GM23338 (cell line): ENCODE measurements around the gene TSHZ2. TPM values are rescaled to one million over a fixed set of nuclear protein-coding genes. Genes with fewer than 3 reads are reported as not detected.

Experiments
- ATAC-seq: fragments of 200-7000 bp; cut with Tn5 transposase; 3 replicates; pipeline ENCODE4 v1.9.1; 2020
- DNase-seq: peaks from one replicate; pipeline ENCODE4 v3.0.0-alpha.2; 2015; ENCODE audit warnings: low spot score
- H2AFZ ChIP-seq: fragments of 200-600 bp; sonication (generic); 2 replicates; pipeline ENCODE4 v1.8.0; 2016; ENCODE audit warnings: antibody characterized with exemption, mild to moderate bottlenecking, moderate library complexity
- H3F3A ChIP-seq: fragments of 200-600 bp; sonication (generic); replicated peaks from 2 replicates; pipeline ENCODE4 v1.8.0; 2017; ENCODE audit warnings: antibody characterized with exemption, mixed run types, low read depth
- H3K27ac ChIP-seq: fragments of 200-600 bp; sonication (generic); 2 replicates; pipeline ENCODE4 v1.6.1; 2016; ENCODE audit warnings: low read depth
- H3K27me3 ChIP-seq: fragments of 200-600 bp; sonication (generic); 2 replicates; pipeline ENCODE4 v1.8.0; 2016; ENCODE audit warnings: mild to moderate bottlenecking, mixed run types, moderate library complexity; ENCODE audit not compliant: insufficient read depth
- H3K36me3 ChIP-seq: fragments of 200-600 bp; sonication (generic); 2 replicates; pipeline ENCODE4 v1.8.0; 2016; ENCODE audit warnings: mild to moderate bottlenecking; ENCODE audit not compliant: insufficient read depth
- H3K4me1 ChIP-seq: fragments of 200-600 bp; sonication (generic); 2 replicates; pipeline ENCODE4 v1.8.0; 2016; ENCODE audit warnings: mild to moderate bottlenecking, moderate library complexity; ENCODE audit not compliant: insufficient read depth
- H3K4me2 ChIP-seq: fragments of 200-600 bp; sonication (generic); 2 replicates; pipeline ENCODE4 v1.7.1; 2017; ENCODE audit warnings: mixed run types
- H3K4me3 ChIP-seq: fragments of 200-600 bp; sonication (generic); 2 replicates; pipeline ENCODE4 v1.6.1; 2016; ENCODE audit warnings: mixed run types
- H3K79me2 ChIP-seq: fragments of 200-600 bp; sonication (generic); replicated peaks from 2 replicates; pipeline ENCODE4 v1.8.0; 2017; ENCODE audit warnings: mild to moderate bottlenecking; ENCODE audit not compliant: insufficient read depth
- H3K9me2 ChIP-seq: fragments of 200-600 bp; sonication (generic); 2 replicates; pipeline ENCODE4 v1.8.0; 2017; ENCODE audit not compliant: insufficient read depth
- H4K20me1 ChIP-seq: fragments of 200-600 bp; sonication (generic); replicated peaks from 2 replicates; pipeline ENCODE4 v1.8.0; 2017; ENCODE audit warnings: mild to moderate bottlenecking; ENCODE audit not compliant: insufficient read depth
- H3K27ac Mint-ChIP-seq: 2 replicates; pipeline ENCODE4 v1.8.0; 2020; ENCODE audit warnings: inconsistent platforms, mild to moderate bottlenecking, moderate library complexity, mixed read lengths
- H3K27me3 Mint-ChIP-seq: 3 replicates; pipeline ENCODE4 v1.8.0; 2022; ENCODE audit warnings: low read depth, mild to moderate bottlenecking, moderate library complexity, mixed read lengths, inconsistent platforms; ENCODE audit not compliant: insufficient read depth, poor library complexity
- H3K36me3 Mint-ChIP-seq: 3 replicates; pipeline ENCODE4 v1.8.0; 2021; ENCODE audit warnings: low read depth, mild to moderate bottlenecking, inconsistent platforms, moderate library complexity, mixed read lengths
- H3K4me1 Mint-ChIP-seq: 3 replicates; pipeline ENCODE4 v1.8.0; 2020; ENCODE audit warnings: mild to moderate bottlenecking, inconsistent platforms, mixed read lengths
- H3K4me3 Mint-ChIP-seq: 3 replicates; pipeline ENCODE4 v1.8.0; 2021; ENCODE audit warnings: moderate library complexity, mild to moderate bottlenecking, inconsistent platforms, mixed read lengths
- H3K9me3 Mint-ChIP-seq: 3 replicates; pipeline ENCODE4 v1.8.0; 2020; ENCODE audit warnings: moderate library complexity, mild to moderate bottlenecking, inconsistent platforms, mixed read lengths
- ETS1 ChIP-seq: IDR thresholded peaks from 2 replicates; pipeline ENCODE4 v1.6.1; 2016; ENCODE audit warnings: antibody characterized with exemption
- NANOG ChIP-seq: IDR thresholded peaks from 2 replicates; pipeline ENCODE4 v1.6.1; 2016; ENCODE audit warnings: antibody characterized with exemption, borderline replicate concordance
- STAT1 ChIP-seq: IDR thresholded peaks from one replicate; pipeline ENCODE4 v1.6.1; 2016; ENCODE audit warnings: antibody characterized with exemption; ENCODE audit not compliant: unreplicated experiment
- ZNF114 ChIP-seq: fragments of 250-450 bp; sonication (Bioruptor Pico); IDR thresholded peaks from 2 replicates; pipeline ENCODE4 v1.5.0; 2020; ENCODE audit warnings: mild to moderate bottlenecking, moderate library complexity
- polyA plus RNA-seq: library from polyadenylated mRNA; unstranded; fragments of >200 nt; fragmentation: Nextera tagmentation; extraction: Ambion mirVana; gene quantifications from 2 replicates; pipeline ENCODE4 v1.2.1, GENCODE V29; 2016
- total RNA-seq: library from RNA; depleted of rRNA; stranded (reverse); fragments of >200 nt; shearing (Covaris generic); gene quantifications from 2 replicates; pipeline ENCODE4 v1.2.3, GENCODE V29; 2014
- TF ChIP-seq, protein P1 (sequence below): fragments of 250-450 bp; sonication (Bioruptor Pico); IDR thresholded peaks from 2 replicates; pipeline ENCODE4 v1.5.0; 2020; ENCODE audit warnings: mild to moderate bottlenecking, moderate library complexity
- TF ChIP-seq, protein P2 (sequence below), 2 experiments: fragments of 200-600 bp in 1 of 2; sonication (generic) in 1 of 2; conservative IDR thresholded peaks; 2 replicates each; pipeline versions ENCODE4 v1.5.1 to v1.6.1; 2016 to 2017; ENCODE audit warnings: antibody characterized with exemption in 2 of 2, low read depth in 2 of 2, mild to moderate bottlenecking in 2 of 2, moderate library complexity in 1 of 2

Gene TSHZ2
- total and polyA plus RNA-seq, 2 experiments from 2014 or later: 0.49 to 1.3 TPM

GRCh38 chr20:53059848-53060247 is 87.7 kb downstream of the TSHZ2 start (continued):
- TF ChIP-seq, protein P1, sequence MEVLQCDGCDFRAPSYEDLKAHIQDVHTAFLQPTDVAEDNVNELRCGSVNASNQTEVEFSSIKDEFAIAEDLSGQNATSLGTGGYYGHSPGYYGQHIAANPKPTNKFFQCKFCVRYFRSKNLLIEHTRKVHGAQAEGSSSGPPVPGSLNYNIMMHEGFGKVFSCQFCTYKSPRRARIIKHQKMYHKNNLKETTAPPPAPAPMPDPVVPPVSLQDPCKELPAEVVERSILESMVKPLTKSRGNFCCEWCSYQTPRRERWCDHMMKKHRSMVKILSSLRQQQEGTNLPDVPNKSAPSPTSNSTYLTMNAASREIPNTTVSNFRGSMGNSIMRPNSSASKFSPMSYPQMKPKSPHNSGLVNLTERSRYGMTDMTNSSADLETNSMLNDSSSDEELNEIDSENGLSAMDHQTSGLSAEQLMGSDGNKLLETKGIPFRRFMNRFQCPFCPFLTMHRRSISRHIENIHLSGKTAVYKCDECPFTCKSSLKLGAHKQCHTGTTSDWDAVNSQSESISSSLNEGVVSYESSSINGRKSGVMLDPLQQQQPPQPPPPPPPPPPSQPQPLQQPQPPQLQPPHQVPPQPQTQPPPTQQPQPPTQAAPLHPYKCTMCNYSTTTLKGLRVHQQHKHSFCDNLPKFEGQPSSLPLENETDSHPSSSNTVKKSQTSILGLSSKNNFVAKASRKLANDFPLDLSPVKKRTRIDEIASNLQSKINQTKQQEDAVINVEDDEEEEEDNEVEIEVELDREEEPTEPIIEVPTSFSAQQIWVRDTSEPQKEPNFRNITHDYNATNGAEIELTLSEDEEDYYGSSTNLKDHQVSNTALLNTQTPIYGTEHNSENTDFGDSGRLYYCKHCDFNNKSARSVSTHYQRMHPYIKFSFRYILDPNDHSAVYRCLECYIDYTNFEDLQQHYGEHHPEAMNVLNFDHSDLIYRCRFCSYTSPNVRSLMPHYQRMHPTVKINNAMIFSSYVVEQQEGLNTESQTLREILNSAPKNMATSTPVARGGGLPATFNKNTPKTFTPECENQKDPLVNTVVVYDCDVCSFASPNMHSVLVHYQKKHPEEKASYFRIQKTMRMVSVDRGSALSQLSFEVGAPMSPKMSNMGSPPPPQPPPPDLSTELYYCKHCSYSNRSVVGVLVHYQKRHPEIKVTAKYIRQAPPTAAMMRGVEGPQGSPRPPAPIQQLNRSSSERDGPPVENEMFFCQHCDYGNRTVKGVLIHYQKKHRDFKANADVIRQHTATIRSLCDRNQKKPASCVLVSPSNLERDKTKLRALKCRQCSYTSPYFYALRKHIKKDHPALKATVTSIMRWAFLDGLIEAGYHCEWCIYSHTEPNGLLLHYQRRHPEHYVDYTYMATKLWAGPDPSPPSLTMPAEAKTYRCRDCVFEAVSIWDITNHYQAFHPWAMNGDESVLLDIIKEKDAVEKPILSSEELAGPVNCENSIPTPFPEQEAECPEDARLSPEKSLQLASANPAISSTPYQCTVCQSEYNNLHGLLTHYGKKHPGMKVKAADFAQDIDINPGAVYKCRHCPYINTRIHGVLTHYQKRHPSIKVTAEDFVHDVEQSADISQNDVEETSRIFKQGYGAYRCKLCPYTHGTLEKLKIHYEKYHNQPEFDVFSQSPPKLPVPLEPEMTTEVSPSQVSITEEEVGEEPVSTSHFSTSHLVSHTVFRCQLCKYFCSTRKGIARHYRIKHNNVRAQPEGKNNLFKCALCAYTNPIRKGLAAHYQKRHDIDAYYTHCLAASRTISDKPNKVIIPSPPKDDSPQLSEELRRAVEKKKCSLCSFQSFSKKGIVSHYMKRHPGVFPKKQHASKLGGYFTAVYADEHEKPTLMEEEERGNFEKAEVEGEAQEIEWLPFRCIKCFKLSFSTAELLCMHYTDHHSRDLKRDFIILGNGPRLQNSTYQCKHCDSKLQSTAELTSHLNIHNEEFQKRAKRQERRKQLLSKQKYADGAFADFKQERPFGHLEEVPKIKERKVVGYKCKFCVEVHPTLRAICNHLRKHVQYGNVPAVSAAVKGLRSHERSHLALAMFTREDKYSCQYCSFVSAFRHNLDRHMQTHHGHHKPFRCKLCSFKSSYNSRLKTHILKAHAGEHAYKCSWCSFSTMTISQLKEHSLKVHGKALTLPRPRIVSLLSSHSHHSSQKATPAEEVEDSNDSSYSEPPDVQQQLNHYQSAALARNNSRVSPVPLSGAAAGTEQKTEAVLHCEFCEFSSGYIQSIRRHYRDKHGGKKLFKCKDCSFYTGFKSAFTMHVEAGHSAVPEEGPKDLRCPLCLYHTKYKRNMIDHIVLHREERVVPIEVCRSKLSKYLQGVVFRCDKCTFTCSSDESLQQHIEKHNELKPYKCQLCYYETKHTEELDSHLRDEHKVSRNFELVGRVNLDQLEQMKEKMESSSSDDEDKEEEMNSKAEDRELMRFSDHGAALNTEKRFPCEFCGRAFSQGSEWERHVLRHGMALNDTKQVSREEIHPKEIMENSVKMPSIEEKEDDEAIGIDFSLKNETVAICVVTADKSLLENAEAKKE (CRISPR knock-in tag): no peak

DNA sequence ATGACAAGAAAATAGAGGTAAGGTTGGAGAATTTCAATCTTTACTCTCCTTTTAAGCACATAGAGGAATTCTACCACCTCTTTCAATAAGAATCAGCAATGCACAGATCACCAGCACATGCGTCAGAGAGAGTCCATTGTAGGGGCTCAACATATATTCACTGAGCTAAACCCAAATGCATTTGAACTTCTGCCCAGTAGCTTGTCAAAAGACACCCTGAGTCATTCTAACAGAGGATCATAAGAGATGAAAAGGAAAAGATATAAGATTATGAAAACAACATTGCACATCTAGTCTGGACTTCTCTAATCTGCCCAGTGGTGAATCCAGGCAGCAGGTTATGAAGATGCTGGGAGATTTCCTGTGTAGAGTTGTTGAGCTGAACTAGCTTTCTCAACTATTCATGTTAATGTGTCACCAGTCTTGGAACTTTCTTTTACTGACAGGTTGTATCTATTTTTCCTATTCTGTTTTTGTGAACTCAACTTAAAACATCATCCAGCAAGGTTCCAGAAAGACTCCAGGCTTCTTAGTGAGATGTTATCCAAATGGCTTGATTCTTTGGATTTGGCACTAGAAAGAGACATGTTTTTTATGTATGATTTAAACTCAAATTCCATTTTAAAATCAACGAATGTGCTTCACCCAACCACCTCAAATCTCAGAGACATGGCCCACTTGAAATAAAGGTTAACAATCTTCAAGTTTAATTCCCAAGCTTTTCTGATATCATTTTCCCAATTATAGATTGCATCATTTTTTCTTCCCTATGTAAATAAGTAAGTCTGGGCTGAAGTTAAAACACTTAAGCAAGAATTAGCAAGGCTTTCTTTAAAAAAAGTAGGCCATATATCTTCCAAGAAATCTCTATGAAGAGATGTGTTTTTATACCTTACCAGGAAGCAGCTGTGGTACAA is 89.3 kb downstream of the TSHZ2 start:
- H3K36me3 ChIP-seq: no peaks in the 10 kb centered on the region
- H2AFZ ChIP-seq: no peak overlapping the region
- Mint-ChIP-seq H3K4me1 (peaks cover 14% of the 10 kb centered on the region; the same call in 2 of the 3 replicates), H3K4me3 (no peak overlapping the region), H3K36me3 (no peaks in the 10 kb centered on the region), H3K27ac (no peak overlapping the region), H3K27me3 (no peaks in the 10 kb centered on the region), H3K9me3 (no peaks in the 10 kb centered on the region)
- H3K9me2 ChIP-seq: 0 out of 2 replicates have a peak, but pooled peaks cover 4% of the 10 kb centered on the region
- H3K27me3 ChIP-seq: no peaks in the 10 kb centered on the region
- DNase-seq (no peak), ATAC-seq (no peak)
- H3K4me1 ChIP-seq: no peaks in the 10 kb centered on the region
- no peak overlapping the region for H3K4me3 ChIP-seq
- no peaks in the 10 kb centered on the region for H3K79me2 ChIP-seq
- no peak overlapping the region for H3K4me2 ChIP-seq
- H4K20me1 ChIP-seq: no peaks in the 10 kb centered on the region
- H3K27ac ChIP-seq: no peak overlapping the region
- no peaks in the 10 kb centered on the region for H3F3A ChIP-seq
- no peak for TF ChIP-seq NANOG
- TF ChIP-seq STAT1: no peak
- no peak for TF ChIP-seq ETS1
- TF ChIP-seq ZNF114: no peak
- TF ChIP-seq, protein P2, sequence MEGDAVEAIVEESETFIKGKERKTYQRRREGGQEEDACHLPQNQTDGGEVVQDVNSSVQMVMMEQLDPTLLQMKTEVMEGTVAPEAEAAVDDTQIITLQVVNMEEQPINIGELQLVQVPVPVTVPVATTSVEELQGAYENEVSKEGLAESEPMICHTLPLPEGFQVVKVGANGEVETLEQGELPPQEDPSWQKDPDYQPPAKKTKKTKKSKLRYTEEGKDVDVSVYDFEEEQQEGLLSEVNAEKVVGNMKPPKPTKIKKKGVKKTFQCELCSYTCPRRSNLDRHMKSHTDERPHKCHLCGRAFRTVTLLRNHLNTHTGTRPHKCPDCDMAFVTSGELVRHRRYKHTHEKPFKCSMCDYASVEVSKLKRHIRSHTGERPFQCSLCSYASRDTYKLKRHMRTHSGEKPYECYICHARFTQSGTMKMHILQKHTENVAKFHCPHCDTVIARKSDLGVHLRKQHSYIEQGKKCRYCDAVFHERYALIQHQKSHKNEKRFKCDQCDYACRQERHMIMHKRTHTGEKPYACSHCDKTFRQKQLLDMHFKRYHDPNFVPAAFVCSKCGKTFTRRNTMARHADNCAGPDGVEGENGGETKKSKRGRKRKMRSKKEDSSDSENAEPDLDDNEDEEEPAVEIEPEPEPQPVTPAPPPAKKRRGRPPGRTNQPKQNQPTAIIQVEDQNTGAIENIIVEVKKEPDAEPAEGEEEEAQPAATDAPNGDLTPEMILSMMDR (conservative IDR thresholded peaks at IDR 0.05; ENCODE audit: low read depth in 2 of 2): no peak
